Aorta (tissue), 5 donors: ENCODE data around the gene SUOX. TPM values are rescaled to one million over a fixed set of nuclear protein-coding genes. Genes with fewer than 3 reads are reported as not detected.
A peak's percentile ranks its signal among the peaks of the same experiment; 100 is the strongest.
"Not testable (repeated sequence)": the region's sequence is repeated elsewhere in the genome, so short reads cannot be mapped to it uniquely, and the experiment has no call there.

Experiments
- ATAC-seq: fragments of 200-7000 bp; cut with Tn5 transposase; one replicate; pipeline ENCODE4 v1.9.1; 2022; ENCODE audit warnings: moderate library complexity; ENCODE audit not compliant: low FRiP score
- DNase-seq, 2 donors: peaks; one replicate each; pipeline ENCODE4 v3.0.0-alpha.2; 2020
- H3K27ac ChIP-seq, 2 donors: one replicate each; pipeline ENCODE4 v1.5.1; 2013; ENCODE audit warnings: low read length in 2 of 2, mild to moderate bottlenecking in 2 of 2, moderate library complexity in 2 of 2, control low read depth in 1 of 2, inconsistent platforms in 1 of 2, low read depth in 1 of 2
- H3K27me3 ChIP-seq, 2 donors: one replicate each; pipeline ENCODE4 v1.6.1; 2013; ENCODE audit warnings: control low read depth in 1 of 2, low read length in 1 of 2, mild to moderate bottlenecking in 1 of 2, moderate library complexity in 1 of 2; ENCODE audit not compliant: insufficient read depth in 2 of 2, control insufficient read depth in 1 of 2
- H3K36me3 ChIP-seq, 2 donors: one replicate each; pipeline ENCODE4 v1.6.1; 2013; ENCODE audit warnings: control low read depth in 1 of 2, low read length in 1 of 2, mild to moderate bottlenecking in 1 of 2; ENCODE audit not compliant: insufficient read depth in 2 of 2, control insufficient read depth in 1 of 2
- H3K4me1 ChIP-seq, 2 donors: one replicate each; pipeline ENCODE4 v1.6.1; 2013; ENCODE audit warnings: low read length in 2 of 2, control low read depth in 1 of 2, mild to moderate bottlenecking in 1 of 2, moderate library complexity in 1 of 2; ENCODE audit not compliant: insufficient read depth in 2 of 2, control insufficient read depth in 1 of 2
- H3K4me3 ChIP-seq, 2 donors: one replicate each; pipeline ENCODE4 v1.5.1; 2013; ENCODE audit warnings: low read length in 2 of 2, control low read depth in 1 of 2, mild to moderate bottlenecking in 1 of 2
- H3K9me3 ChIP-seq: one replicate; pipeline ENCODE4 v1.6.1; 2013; ENCODE audit warnings: mild to moderate bottlenecking, low read length; ENCODE audit not compliant: control insufficient read depth
- WGBS, 2 donors: extraction: QIAGEN DNeasy Blood & Tissue Kit; methylation state at CpG; one replicate each; pipeline ENCODE4 v1.1.7; 2013; 5-methylcytosine and 5-hydroxymethylcytosine counted together
- intact Hi-C, 2 donors: fragments of 100-400 bp; cut with DNase I; formaldehyde crosslinking; loops; one replicate each; pipeline versions ENCODE4 v1.14.2 to v1.15.0; 2022
- polyA plus RNA-seq, 2 donors: library from polyadenylated mRNA; stranded (reverse); fragments of 200-250 nt; gene quantifications; one replicate each; pipeline ENCODE4 v1.2.3, GENCODE V29; 2013
- total RNA-seq, 2 donors: library from RNA; stranded (reverse); fragmentation: NEBNext Ultra II Directional; extraction: Animal tissue kit (Norgen Biotek cat#: 25700); gene quantifications; one replicate each; pipeline ENCODE4 v1.2.1, GENCODE V29; 2021
- donor health status: healthy with polysubstance abuse.
- donor health status: Bipolar disorder and iron deficiency.
- donor health status: DM: no; HTN: no; CAD: no.
- donor health status: DM: no; HTN: no; CAD: no.
- donor health status: DM: yes; HTN: yes; CAD: no.

Gene SUOX
- total and polyA plus RNA-seq, 4 donors = 6.4 to 18.3 (median 17.6) TPM

DNA sequence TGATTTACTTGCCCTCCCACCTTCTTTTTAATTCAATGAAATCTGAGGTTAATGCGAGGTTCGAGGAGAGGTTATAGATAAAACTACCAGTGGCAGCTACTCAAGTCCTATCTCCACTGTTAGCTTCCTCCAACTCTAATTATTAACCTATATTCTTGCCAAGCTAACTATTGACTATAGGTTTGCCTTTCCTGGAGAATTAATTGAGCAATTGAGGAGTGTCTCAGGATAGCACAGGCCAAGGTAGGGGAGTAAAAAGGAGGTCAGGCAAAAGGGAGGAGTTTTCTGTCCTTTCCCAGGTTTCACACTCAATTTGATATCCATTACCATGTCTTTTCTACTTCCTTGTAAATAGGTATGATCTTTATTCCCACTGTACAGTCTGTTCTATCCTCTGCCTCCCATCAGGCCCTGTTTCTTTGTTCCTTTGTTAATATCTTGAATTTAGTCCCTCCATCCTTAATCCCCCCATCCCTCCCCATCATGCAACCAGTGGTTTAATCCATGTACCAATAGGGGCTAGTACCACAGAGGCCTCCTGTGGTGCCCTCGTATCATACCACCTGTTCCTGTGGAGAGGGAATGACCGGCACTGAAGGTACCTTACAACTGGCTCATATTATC is 3.7 kb upstream of the SUOX start:
- peaks cover 10 to 14% of the 10 kb centered on the region in 2 donors for H3K36me3 ChIP-seq
- no peak overlapping the region for H3K27ac ChIP-seq

DNA sequence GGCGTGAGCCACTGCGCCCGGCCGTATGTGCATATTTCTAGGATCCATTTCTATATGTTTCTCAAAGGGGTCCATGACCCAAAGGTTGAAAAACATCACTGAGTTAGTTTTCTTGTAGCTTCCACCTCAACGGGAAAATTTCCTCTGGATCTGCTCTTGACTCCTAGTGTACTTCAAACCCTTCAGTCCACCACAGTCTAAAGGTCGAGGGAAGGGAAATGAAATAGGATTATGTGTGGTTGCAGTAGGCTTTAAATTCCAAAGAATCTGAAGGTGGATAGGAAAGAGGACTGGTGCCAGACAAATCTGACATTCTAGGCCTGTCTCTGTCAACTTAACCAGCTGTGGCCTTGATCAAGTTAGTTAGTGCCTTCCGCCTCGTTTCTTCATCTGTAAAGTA is 1.7 kb upstream of the SUOX start:
- H3K27ac ChIP-seq = no peak overlapping the region
- no peak for ATAC-seq
- intact Hi-C loops = loop anchor here (5.0 kb wide), 2 partner anchors 37 to 47 kb away; partner anchors contain the start of gene RPS26 (in 1 of the 2)

More for the DNA sequence above, 3.7 kb upstream of the SUOX start:
- DNase-seq (no peak), ATAC-seq (no peak)
- 78 to 79% methylated on average over 4 of the region's 4 CpGs for WGBS, 2 donors
- Histone ChIP-seq H3K4me3 (no peak overlapping the region), H3K9me3 (no peaks in the 10 kb centered on the region), H3K27me3 (no peaks in the 10 kb centered on the region), H3K4me1 (no peaks in the 10 kb centered on the region)
- intact Hi-C loops = no loop called here

DNA sequence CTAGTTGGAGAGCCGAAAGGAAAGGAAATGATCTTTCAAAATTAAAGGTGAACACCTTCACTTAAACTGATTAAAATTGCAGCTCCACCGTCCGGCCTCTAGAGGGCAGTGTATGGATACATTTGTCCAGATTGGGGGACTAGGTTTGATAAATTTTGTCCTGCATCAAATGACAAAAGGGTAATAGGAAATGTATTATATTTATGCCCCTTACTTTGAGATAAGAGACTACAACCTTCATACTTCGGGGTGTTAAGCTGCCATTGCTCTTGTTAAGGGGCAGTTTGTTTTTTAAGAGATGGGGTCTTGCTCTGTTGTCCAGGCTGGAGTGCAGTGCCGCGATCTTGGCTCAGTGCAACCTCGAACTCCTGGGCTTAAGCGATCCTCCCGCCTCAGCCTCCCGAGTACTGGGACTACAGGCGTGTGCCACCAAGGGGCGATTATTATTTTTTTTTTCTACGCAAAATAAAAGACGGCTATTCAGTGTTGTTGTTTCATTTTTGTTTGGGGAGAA is 818 bp upstream of the SUOX start:
- Histone ChIP-seq H3K9me3 (no peaks in the 10 kb centered on the region), H3K27me3 (no peaks in the 10 kb centered on the region), H3K4me3 (peak overlapping the region; percentile 47 to 85), H3K27ac (no peak overlapping the region), H3K4me1 (no peaks in the 10 kb centered on the region), H3K36me3 (peaks cover 0 to 3% of the 10 kb centered on the region in 2 donors)
- WGBS, 2 donors = 12 to 16% methylated on average over 14 of the region's 14 CpGs
- no peak for DNase-seq
- peak; percentile 81 for ATAC-seq
- intact Hi-C loops = loop anchor here (5.0 kb wide), 2 partner anchors 36 to 46 kb away; partner anchors contain the start of gene RPS26 (in 1 of the 2)

More for the DNA sequence above, 1.7 kb upstream of the SUOX start:
- WGBS, 2 donors = 73 to 77% methylated on average over 8 of the region's 8 CpGs
- Histone ChIP-seq H3K4me3 (no peak overlapping the region), H3K27me3 (no peaks in the 10 kb centered on the region), H3K4me1 (no peaks in the 10 kb centered on the region), H3K9me3 (no peaks in the 10 kb centered on the region), H3K36me3 (peaks cover 9 to 11% of the 10 kb centered on the region in 2 donors)
- no peak for DNase-seq

DNA sequence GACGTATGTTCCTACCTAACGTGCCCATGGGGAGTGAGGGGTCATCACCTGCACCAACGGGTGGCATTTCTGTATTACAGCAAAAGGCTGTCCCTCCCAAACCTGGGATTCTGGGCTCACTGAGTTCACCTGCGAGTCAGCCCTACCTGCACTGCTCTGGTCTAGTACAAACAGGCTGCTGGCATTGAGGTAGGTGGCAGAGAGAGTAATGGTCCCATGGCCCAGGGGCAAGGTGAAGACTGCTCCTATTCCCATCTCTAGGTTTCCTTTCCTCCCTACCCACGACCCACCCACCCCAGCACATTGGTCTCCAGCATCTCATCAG is 421 bp downstream of the SUOX start:
- ATAC-seq (peak; percentile 3), DNase-seq (no peak)
- H3K27ac ChIP-seq = peak overlapping the region in 1 of 2 donors; percentile 14
- H3K4me1 ChIP-seq = no peaks in the 10 kb centered on the region
- H3K36me3 ChIP-seq = peaks cover 0 to 2% of the 10 kb centered on the region in 2 donors
- intact Hi-C loops = loop anchor here (5.0 kb wide), 2 partner anchors 35 to 45 kb away; partner anchors contain the start of gene RPS26 (in 1 of the 2)
- H3K9me3 ChIP-seq = no peaks in the 10 kb centered on the region
- peak overlapping the region; percentile 19 to 40 for H3K4me3 ChIP-seq
- H3K27me3 ChIP-seq = no peaks in the 10 kb centered on the region
- WGBS, 2 donors = 0 to 2% methylated on average over 5 of the region's 5 CpGs

DNA sequence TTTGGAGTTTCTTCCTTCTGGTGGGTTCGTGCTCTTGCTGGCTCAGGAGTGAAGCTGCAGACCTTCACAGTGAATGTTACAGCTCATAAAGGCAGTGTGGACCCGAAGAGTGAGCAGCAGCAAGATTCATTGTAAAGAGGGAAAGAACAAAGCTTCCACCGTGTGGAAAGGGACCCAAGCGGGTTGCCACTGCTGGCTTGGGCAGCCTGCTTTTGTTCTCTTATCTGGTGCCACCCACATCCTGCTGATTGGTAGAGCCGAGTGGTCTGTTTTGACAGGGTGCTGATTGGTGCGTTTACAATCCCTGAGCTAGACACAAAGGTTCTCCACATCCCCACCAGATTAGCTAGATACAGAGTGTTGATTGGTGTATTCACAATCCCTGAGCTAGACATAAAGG is 2.4 kb downstream of the SUOX start:
- not testable (repeated sequence) for DNase-seq, H3K36me3 ChIP-seq, H3K27ac ChIP-seq, H3K4me3 ChIP-seq, H3K4me1 ChIP-seq, H3K27me3 ChIP-seq, H3K9me3 ChIP-seq, ATAC-seq
- intact Hi-C loops = loop anchor here (5.0 kb wide), 2 partner anchors 33 to 43 kb away; partner anchors contain the start of gene RPS26 (in 1 of the 2)
- WGBS, 2 donors = 67 to 70% methylated on average over 6 of the region's 6 CpGs

DNA sequence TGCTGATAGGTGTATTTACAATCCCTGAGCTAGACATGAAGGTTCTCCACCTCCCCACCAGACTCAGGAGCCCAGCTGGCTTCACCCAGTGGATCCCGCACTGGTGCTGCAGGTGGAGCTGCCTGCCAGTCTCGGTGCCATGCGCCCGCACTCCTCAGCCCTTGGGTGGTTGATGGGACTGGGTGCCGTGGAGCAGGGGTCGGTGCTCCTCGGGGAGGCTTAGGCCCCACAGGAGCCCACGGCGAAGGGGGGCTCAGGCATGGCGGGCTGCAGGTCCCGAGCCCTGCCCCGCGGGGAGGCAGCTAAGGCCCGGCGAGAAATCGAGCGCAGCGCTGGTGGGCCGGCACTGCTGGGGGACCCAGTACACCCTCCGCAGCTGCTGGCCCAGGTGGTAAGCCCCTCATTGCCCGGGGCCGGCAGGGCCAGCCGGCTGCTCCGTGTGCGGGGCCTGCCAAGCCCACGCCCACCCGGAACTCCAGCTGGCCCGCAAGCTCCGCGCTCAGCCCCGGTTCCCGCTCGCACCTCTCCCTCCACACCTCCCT is 3.0 kb downstream of the SUOX start:
- WGBS, 2 donors = 96 to 97% methylated on average over 21 to 33 of the region's 33 CpGs
- not testable (repeated sequence) for DNase-seq, ATAC-seq, H3K36me3 ChIP-seq, H3K4me3 ChIP-seq, H3K27me3 ChIP-seq, H3K4me1 ChIP-seq, H3K27ac ChIP-seq, H3K9me3 ChIP-seq
- intact Hi-C loops = loop anchor here (5.0 to 10.0 kb wide), 3 partner anchors 32 to 105 kb away; partner anchors contain the start of genes PA2G4 (in 1 of the 2) and RPS26 (in 1 of the 2)

DNA sequence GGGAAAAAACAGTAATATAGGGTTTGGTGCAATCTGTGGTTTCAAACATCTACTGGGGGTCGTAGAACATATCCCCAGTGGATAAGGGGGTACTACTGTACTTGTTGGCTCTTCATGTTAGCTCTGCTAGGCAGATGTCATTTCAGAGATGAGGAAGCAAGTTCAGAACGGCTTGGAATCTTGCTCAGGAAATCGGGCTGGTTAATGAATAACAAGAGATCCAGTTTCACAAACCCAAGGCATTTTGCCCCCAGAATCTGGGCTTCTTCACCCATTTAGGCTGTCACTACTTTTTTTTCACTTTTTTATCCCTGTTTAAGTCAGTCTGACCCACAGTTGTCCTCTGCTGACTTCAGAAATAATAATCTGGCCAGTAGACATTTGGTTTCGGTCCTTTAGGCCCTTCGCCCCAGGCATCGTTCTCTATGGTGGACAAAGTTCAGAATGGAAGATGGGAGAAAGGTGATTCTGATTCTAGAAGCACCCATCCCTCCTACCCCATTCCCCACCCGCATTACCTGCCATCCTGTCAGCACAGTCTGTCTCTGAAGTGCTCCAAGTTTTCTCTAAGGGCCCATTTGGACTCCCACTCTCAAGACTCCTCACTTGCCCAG is 4.5 kb downstream of the SUOX start:
- intact Hi-C loops = loop anchor here in 1 of 2 donors (10.0 kb wide), 1 partner anchor 103 kb away; the partner anchor contains the start of gene PA2G4

DNA sequence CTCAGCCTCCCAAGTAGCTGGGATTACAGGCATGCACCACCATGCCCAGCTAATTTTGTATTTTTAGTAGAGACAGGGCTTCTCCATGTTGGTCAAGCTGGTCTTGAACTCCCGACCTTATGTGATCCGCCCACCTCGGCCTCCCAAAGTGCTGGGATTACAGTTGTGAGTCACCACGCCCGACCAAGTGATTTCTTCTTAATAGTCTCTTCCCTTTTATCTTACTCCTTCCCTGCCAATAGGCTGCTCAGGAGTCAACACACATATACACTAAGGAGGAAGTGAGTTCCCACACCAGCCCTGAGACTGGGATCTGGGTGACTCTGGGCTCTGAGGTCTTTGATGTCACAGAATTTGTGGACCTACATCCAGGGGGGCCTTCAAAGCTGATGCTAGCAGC is 6.3 kb downstream of the SUOX start:
- not testable (repeated sequence) for H3K4me1 ChIP-seq, H3K36me3 ChIP-seq, H3K4me3 ChIP-seq, H3K9me3 ChIP-seq, H3K27me3 ChIP-seq, DNase-seq, ATAC-seq, H3K27ac ChIP-seq
- WGBS, 2 donors = 86 to 89% methylated on average over 5 of the region's 5 CpGs
- intact Hi-C loops = loop anchor here in 1 of 2 donors (10.0 kb wide), 1 partner anchor 101 kb away; the partner anchor contains the start of gene PA2G4

More for the DNA sequence above, 4.5 kb downstream of the SUOX start:
- H3K4me3 ChIP-seq = no peak overlapping the region
- H3K27ac ChIP-seq = no peak overlapping the region
- DNase-seq (no peak), ATAC-seq (no peak)
- H3K9me3 ChIP-seq = no peaks in the 10 kb centered on the region
- no peaks in the 10 kb centered on the region for H3K27me3 ChIP-seq
- H3K4me1 ChIP-seq = no peaks in the 10 kb centered on the region
- no peaks in the 10 kb centered on the region for H3K36me3 ChIP-seq
- 79 to 83% methylated on average over 7 of the region's 7 CpGs for WGBS, 2 donors
